COLO668 (cell line): ENCODE data around the gene FRMD5.

ENCODE experiments used
- DNase-seq: peaks from one replicate; lab custom pipeline; 2025; ENCODE audit not compliant: unreplicated experiment; lab: John Stamatoyannopoulos, UW

Gene FRMD5

GRCh38 chr15:44097552-44097951 is 97.5 kb downstream of the FRMD5 start:
- no peak for DNase-seq

GRCh38 chr15:44096596-44096995 is 98.5 kb downstream of the FRMD5 start:
- no peak for DNase-seq

GRCh38 chr15:44094781-44095180 is 100.3 kb downstream of the FRMD5 start:
- no peak for DNase-seq

- no peak for DNase-seq
These were observed 101.2 kb downstream of the FRMD5 start for GRCh38 chr15:44093836-44094235.

- DNase-seq = no peak
These were observed 102.8 kb downstream of the FRMD5 start for GRCh38 chr15:44092221-44092620.

- DNase-seq = no peak
These were observed 107.2 kb downstream of the FRMD5 start for GRCh38 chr15:44087578-44088465.

GRCh38 chr15:44084770-44085169 is 110.3 kb downstream of the FRMD5 start:
- DNase-seq = no peak

- no peak for DNase-seq
These were observed 110.9 kb downstream of the FRMD5 start for GRCh38 chr15:44084171-44084570.

- DNase-seq = no peak
These were observed 112.4 kb downstream of the FRMD5 start for GRCh38 chr15:44082558-44083157.

- no peak for DNase-seq
These were observed 113.8 kb downstream of the FRMD5 start for GRCh38 chr15:44081026-44082013.

GRCh38 chr15:44075535-44075934 is 119.5 kb downstream of the FRMD5 start:
- DNase-seq = no peak

- DNase-seq = no peak
These were observed 125.6 kb downstream of the FRMD5 start for GRCh38 chr15:44069489-44069888.

GRCh38 chr15:44068347-44068746 is 126.7 kb downstream of the FRMD5 start:
- DNase-seq = no peak

- DNase-seq = peak; percentile 69
These were observed 128.8 kb downstream of the FRMD5 start for GRCh38 chr15:44066211-44066827.

- DNase-seq = no peak
These were observed 130.4 kb downstream of the FRMD5 start for GRCh38 chr15:44064706-44065105.

GRCh38 chr15:44058126-44058525 is 136.9 kb downstream of the FRMD5 start:
- DNase-seq = no peak

- no peak for DNase-seq
These were observed 149.4 kb downstream of the FRMD5 start for GRCh38 chr15:44045661-44046060.

GRCh38 chr15:44045217-44045616 is 149.9 kb downstream of the FRMD5 start:
- DNase-seq = no peak

GRCh38 chr15:44038755-44039191 is 156.3 kb downstream of the FRMD5 start:
- DNase-seq = no peak

- no peak for DNase-seq
These were observed 159.0 kb downstream of the FRMD5 start for GRCh38 chr15:44035781-44036699.
